Skin epidermis (tissue), 12 donors: ENCODE data around the gene NOS2.

Experiments used
- H3K27ac ChIP-seq, 21 experiments: fragments of 200-600 bp; sonication (generic) in 11 of 21; one replicate each; pipeline ENCODE4 v1.5.0; 2020; ENCODE audit warnings: mild to moderate bottlenecking in 3 of 21, inconsistent platforms in 2 of 21, moderate library complexity in 2 of 21
- H3K4me3 ChIP-seq, 7 experiments: fragments of 200-600 bp; sonication (generic) in 2 of 7; one replicate each; pipeline ENCODE4 v1.5.0; 2020; ENCODE audit warnings: inconsistent platforms in 2 of 7, mild to moderate bottlenecking in 2 of 7, moderate library complexity in 1 of 7

The NOS2 gene

DNA sequence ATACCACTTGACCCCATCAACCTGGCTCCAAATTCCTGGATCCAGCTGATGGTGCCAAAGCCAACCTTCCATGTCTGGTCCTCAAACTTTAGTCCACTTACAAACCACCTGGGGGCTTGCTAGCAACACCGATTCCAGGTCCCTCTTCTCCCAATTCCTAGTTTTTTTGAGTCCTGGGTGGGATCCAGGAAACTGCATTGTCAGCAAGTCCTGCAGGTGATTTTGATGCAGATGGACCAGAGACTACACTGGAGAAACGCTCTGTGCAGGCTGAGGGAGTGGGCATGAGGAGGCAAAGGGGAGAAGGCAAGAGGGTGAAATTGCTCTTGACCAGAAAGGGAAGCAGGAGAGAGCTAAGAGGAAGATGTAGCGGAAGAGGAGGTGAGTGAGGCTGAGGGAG is 21.0 kb upstream of the NOS2 start:
- H3K27ac ChIP-seq = no peak overlapping the region
- H3K4me3 ChIP-seq = no peak overlapping the region

- H3K4me3 ChIP-seq = no peak overlapping the region
- no peak overlapping the region for H3K27ac ChIP-seq
These were observed 18.8 kb upstream of the NOS2 start for GRCh38 chr17:27819145-27819544.

- peak overlapping the region in 4 of 21 experiments; percentile 33 to 76 (median 48) for H3K27ac ChIP-seq
- no peak overlapping the region for H3K4me3 ChIP-seq
These were observed 18.2 kb upstream of the NOS2 start for GRCh38 chr17:27818401-27819105.

DNA sequence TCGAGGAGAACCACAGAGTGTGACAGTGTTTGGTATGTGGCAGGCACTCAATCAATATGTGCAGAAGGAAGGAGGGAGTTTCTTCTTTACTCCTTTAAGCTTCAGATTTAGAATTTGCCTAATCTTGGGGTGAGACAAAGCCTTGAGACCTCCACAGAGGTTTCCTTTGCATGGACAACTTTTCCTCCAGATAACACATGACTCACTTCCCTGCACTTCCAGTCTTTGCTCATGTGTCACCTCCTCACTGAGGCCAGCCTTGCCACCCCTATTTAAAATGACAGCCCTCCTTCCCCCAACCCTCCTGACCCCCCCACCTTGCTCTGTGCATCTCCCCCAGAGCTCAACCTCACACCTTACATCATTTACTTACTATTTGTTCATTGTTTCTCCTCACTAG is 17.4 kb upstream of the NOS2 start:
- Histone ChIP-seq H3K4me3 (no peak overlapping the region), H3K27ac (peak overlapping the region in 1 of 21 experiments; percentile 76)

DNA sequence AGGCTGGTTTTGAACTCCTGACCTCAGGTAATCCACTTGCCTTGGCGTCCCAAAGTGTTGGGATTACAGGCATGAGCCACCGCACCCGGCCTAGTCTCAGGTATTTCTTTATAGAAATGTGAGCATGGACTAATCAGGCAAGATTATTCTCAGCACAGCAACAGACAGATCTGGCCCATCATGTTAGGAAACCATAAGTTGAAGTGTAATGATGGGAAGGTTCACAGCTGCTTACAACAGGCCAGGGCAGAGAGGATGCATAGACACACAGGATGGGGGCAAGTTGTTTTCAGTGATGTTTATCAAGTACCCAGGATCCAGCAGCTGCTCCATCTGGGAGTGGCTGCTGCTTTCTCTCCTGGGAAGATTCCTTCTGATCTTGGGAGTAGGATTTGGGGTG is 16.6 kb upstream of the NOS2 start:
- no peak overlapping the region for H3K27ac ChIP-seq

DNA sequence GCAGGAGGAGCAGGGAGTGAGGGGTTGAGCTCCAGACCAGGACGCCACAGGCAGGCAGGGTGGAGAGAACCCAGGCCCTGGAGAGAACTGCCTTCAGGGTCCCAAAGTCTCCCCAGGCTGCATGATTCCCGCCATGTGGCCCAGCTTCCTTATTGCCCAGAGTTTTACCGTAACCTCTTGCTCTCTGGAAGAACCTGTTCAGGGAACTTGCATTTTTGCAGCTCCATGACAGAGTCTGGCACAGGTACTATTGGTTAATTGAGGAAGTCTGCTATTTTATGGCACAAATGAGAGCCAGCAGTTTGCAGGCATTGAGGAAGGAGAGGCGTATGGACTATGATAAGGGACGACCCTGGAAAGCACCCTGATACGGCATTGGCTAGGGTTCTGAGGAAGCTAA is 11.6 kb upstream of the NOS2 start:
- H3K27ac ChIP-seq = no peak overlapping the region
- H3K4me3 ChIP-seq = no peak overlapping the region

More for the DNA sequence above, 16.6 kb upstream of the NOS2 start:
- no peak overlapping the region for H3K4me3 ChIP-seq

DNA sequence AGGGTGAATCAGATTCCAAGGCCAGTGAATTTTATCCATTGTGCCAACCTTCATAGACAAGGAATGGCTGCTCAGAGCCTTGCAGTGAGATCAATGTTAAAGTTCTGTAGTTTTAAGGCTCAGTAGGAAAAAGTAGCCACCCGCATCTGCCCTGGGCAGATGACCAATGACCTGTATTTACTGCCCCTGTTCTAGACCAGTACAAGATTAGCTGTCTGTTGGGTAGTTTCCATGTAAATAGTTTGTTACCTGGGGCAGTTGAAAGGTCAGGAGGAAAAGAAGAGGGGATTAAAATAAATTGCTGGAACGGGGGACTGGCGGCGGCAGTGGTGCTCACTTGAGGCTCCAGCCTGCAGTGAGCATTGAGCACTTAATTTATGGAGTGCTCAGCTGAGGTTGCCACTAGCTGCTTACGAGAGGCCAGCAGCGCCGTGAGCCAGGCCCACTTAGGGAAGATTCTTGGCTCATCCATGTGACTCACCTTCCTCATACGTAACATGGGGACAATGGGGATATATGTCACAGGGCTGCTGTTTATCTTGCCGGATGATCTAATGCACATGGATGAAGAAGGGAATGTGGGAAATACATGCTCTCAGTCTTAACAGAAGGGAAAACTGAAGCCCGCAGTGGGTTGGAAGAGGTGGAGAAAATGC is 10.7 kb upstream of the NOS2 start:
- Histone ChIP-seq H3K4me3 (no peak overlapping the region), H3K27ac (peak overlapping the region in 1 of 21 experiments; percentile 15)

DNA sequence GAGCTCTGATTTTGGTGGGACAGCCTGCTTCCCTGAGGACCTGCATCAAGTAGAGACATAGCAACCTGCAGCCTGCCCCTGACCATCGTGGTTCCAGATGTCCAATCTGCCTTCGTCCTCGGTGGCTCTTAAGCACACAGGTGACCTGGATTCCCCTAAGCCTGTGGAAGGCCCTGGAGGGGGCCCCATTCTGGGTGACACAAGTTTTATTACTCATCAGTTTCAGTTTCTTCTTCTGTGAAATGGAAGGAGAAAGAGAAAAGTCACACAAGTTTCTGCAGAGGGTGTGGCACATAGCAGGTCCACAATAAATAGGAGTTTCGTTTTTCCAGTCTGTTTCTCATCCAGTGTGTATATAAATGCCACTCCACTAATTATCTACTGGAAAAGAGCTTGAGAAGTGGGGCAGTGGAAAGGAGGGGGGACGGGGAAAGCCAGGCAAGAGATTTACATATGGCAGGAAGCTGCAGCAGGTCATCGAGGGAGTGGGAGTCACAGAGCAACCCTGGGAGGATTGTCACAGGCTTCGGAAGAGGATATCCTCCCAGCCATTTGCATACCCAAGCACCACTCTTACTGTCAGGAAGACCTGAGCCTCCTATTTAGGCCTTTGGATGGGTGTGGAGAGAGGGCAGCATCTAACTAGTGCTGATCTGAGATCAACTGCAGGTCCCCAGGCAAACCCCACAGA is 10.0 kb upstream of the NOS2 start:
- Histone ChIP-seq H3K4me3 (no peak overlapping the region), H3K27ac (peak overlapping the region in 1 of 21 experiments; percentile 15)

DNA sequence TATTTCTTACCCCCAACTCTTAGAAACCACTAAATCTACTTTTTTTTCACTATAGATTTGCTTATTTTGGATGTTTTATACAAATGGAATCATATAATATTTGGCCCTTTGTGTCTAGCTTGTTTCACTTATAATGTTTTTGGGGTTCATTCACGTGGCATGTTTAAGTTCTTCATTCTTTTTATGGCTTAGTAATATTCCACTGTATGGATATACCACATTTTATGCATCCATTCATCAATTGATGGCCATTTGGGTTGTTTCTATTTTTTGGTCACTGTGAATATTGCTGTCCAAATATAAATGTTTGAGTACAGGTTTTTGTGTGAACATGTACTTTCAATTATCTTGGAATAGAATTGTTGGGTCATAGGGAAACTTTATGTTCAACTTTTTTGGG is 9.2 kb upstream of the NOS2 start:
- Histone ChIP-seq H3K4me3 (no peak overlapping the region), H3K27ac (no peak overlapping the region)

DNA sequence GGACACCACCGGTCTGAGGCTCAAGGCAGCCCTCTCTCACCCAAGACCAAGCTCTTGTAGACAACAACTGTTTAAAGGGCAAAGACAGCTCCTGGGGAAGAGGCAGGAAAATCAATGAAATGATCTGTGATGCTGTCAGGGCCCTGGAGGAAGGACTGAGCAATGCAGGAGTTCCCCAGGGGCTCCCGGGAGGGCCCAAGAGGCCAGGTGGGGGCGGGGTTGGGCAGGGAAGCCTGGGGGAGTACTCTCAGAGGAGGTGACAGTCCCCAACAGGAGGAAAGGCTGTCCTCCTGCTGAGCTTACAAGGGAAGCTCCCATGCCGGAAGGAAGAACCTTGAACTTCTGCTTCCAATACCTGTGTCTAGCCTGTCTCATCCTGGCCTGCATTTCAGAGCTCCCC is 8.3 kb upstream of the NOS2 start:
- H3K27ac ChIP-seq = peak overlapping the region in 9 of 21 experiments; percentile 6 to 73 (median 59)
- no peak overlapping the region for H3K4me3 ChIP-seq

DNA sequence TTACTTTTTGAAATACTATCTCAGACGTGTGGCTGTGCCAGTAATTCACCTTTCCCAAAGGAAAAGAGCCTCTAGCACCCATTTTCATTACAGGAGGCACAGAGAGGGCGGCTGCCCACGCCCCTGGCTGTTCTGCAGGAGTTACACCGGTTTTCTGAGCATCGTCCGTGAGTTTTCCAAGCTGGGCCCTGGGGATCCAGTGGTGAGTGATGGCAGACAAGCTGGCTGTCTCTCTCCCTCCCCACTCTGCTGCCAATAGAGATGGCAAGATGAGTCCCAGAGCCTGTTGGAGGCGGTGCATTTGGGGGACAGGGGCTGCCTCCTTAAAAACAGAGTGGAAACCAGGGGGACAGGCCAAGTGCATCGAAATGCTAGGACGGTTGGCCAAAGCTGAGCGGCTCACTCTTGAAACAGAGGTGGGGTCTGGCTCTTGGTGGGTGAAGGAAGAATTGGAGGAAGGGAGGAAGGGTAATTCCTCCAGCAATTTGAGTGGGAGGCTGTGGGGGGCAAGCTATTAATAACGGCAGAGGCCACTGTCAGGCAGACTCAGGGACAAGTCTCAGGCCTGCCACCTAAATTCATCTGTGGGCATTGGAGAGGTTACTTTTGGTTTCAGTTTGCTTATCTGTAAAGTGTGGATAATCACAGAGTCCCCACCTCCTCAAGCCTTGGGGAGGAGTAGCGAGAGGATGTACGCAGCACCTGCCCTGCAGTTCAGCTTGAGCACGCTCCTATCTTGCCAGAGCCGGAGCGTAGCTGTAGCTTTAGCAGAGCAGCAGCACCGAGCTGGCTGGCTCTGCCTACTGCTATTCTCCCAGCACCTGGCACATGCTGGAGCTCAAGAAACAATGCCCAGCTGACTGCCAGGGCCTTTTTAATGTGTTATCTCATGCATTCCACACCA is 7.5 kb upstream of the NOS2 start:
- Histone ChIP-seq H3K4me3 (no peak overlapping the region), H3K27ac (peak overlapping the region in 9 of 21 experiments; percentile 6 to 73 (median 59))

- Histone ChIP-seq H3K27ac (peak overlapping the region in 14 of 21 experiments; percentile 6 to 79 (median 56)), H3K4me3 (peak overlapping the region in 4 of 7 experiments; percentile 7 to 37 (median 17))
These were observed 5.3 kb upstream of the NOS2 start for GRCh38 chr17:27805520-27806146.

DNA sequence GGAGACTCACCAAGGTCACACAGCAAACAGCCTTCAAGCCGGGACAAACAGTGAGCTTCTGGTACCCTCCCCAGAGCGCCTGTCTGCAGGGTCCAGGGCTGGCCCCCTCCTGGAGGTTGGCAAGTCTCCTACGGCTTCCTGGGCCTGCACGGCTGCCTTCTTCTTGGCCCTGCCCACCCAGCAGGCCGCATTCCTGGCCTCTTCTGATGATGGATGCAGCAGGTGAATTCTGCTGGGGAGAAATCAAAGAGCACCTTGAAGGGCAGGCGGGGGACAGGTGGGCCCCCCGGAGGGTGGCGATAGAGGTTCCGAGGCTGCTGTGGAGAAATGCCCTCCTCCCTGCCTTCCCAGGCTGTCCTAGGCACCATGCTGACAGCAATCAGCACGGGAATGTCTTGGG is 3.8 kb upstream of the NOS2 start:
- H3K27ac ChIP-seq = no peak overlapping the region
- H3K4me3 ChIP-seq = no peak overlapping the region

- Histone ChIP-seq H3K27ac (no peak overlapping the region), H3K4me3 (no peak overlapping the region)
These were observed 2.8 kb upstream of the NOS2 start for GRCh38 chr17:27802962-27803680.

- Histone ChIP-seq H3K27ac (no peak overlapping the region), H3K4me3 (no peak overlapping the region)
These were observed 1.7 kb upstream of the NOS2 start for GRCh38 chr17:27802033-27802432.

GRCh38 chr17:27798376-27798775 is 2.0 kb downstream of the NOS2 start:
- Histone ChIP-seq H3K27ac (no peak overlapping the region), H3K4me3 (no peak overlapping the region)

- Histone ChIP-seq H3K27ac (no peak overlapping the region), H3K4me3 (no peak overlapping the region)
These were observed 2.8 kb downstream of the NOS2 start for GRCh38 chr17:27797390-27798091.

DNA sequence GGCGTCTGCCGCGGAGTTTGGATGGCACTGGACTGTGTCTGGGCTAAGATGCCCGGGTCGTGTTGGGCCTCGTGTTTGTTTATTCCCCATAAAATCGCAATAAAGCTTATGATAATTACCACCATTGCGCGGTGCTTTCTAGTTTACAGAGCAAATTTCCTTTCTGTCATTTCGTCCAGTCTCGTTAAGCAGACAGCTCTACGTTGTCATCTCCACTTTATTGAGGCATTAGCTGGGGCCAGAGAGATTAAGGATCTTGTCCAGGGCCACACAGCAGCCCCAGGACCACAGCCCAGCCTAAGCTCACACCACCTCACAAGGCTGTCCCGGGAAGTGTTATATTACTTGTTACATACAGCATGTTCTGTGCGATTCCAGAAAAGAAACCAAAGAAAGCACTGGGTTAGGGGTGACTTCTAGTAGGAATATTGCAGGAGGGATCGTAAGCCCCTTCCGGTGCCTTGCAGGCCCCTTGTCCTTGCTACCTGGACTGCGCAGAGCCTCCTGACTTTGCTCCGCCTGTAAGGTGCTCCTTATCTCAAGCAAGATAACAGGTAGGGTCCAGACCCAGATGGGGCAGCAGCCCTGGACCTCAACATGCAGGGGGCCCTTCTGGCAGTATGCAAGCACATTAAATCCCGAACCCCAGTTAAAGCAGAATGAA is 6.3 kb downstream of the NOS2 start:
- Histone ChIP-seq H3K27ac (no peak overlapping the region), H3K4me3 (peak overlapping the region in 4 of 7 experiments; percentile 3 to 24 (median 15))
